ENCODE measurements around the gene FBXO22. TPM values are rescaled to one million over a fixed set of nuclear protein-coding genes. Genes with fewer than 3 reads are reported as not detected.
"Not testable (repeated sequence)": the region's sequence is repeated elsewhere in the genome, so short reads cannot be mapped to it uniquely, and the experiment has no call there.

FBXO22 gene
- total and polyA plus RNA-seq, 3 donors from 2014 or later = 16.8 to 25.7 (median 23.2) TPM

DNA sequence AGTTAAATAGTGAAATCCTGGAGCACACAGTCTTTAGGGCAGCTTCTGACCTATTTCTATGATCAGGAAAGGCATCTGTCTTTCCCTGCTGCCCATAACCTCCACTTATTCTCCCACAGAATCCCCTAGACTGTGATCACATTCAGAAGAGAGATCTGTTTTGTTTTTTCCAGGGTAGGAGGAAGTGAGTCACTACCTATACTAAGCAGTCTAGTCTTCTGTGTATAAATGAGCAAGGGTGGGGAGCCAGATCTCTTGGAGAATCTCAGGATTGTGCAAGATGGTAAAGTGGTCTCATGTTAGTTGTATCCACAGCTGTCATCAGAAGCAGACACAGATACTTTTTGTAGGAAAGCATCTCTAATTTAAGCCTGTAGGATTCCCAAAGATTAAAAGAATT, 11.8 kb upstream of the FBXO22 start:
- Histone ChIP-seq H3K27me3 (no peaks in the 10 kb centered on the region), H3K27ac (no peak overlapping the region), H3K36me3 (ENCODE audit: low read depth, missing control alignments) (no peaks in the 10 kb centered on the region), H3K4me1 (no peaks in the 10 kb centered on the region), H3K9me3 (no peaks in the 10 kb centered on the region), H3K4me3 (no peak overlapping the region)
- DNase-seq = no peak
- TF ChIP-seq POLR2A (IDR thresholded peaks at IDR 0.05) = no peak
- TF ChIP-seq CTCF (IDR thresholded peaks at IDR 0.05) = no peak
- intact Hi-C loops (cut with DNase I; ENCODE audit: low total_unique reads) = no loop called here

DNA sequence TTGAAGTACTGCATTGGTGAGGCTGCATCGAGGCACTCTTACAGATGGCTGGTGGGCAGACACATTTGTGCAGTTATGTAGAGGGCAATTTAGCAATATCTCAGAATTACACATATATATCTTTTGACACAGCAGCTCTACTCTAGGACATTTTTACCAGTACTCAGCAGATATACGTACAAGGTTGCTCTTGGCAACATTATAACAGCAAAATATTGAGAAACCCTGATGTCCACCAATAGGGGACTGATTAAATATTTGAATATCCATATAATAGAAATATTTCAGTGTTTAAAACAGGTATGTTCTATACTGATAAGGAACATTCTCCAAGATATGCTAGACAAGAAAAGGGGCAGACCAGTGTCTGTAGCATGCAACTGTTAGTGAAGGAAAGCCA, 7.9 kb upstream of the FBXO22 start:
- DNase-seq = no peak
- H3K4me3 ChIP-seq = no peak overlapping the region
- no peaks in the 10 kb centered on the region for H3K36me3 ChIP-seq (ENCODE audit: low read depth, missing control alignments)
- H3K27ac ChIP-seq = no peak overlapping the region
- TF ChIP-seq POLR2A (IDR thresholded peaks at IDR 0.05) (no peak), CTCF (IDR thresholded peaks at IDR 0.05) (no peak)
- no peaks in the 10 kb centered on the region for H3K27me3 ChIP-seq
- intact Hi-C loops (cut with DNase I; ENCODE audit: low total_unique reads) = no loop called here
- no peaks in the 10 kb centered on the region for H3K4me1 ChIP-seq
- H3K9me3 ChIP-seq = no peaks in the 10 kb centered on the region
- WGBS, 2 donors = 80 to 86% methylated on average over 2 of the region's 2 CpGs

DNA sequence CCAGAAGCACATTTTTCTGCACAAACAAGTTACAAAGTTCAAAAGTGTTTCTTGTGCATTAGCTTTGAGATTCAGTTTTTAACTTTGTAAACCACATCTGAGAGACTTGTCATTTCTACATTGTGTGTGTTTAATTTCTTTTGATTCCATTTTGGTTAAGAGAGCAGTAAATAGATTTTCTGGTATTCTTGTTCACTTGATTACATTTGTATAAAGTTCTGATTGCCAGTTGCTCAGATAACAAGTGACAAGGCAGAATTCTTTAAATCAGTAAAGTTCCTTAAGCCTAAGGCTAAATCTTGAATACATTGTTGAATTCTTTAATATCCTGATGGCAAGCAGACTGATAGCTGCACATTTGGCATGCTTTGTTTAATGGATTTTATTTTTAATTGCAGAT, 3.1 kb upstream of the FBXO22 start:
- H3K9me3 ChIP-seq = no peaks in the 10 kb centered on the region
- no peak overlapping the region for H3K27ac ChIP-seq
- H3K36me3 ChIP-seq (ENCODE audit: low read depth, missing control alignments) = no peaks in the 10 kb centered on the region
- DNase-seq = no peak
- no peak overlapping the region for H3K4me3 ChIP-seq
- H3K27me3 ChIP-seq = no peaks in the 10 kb centered on the region
- intact Hi-C loops (cut with DNase I; ENCODE audit: low total_unique reads) = no loop called here
- H3K4me1 ChIP-seq = no peaks in the 10 kb centered on the region
- TF ChIP-seq POLR2A (IDR thresholded peaks at IDR 0.05) (no peak), CTCF (IDR thresholded peaks at IDR 0.05) (no peak)

GRCh38 chr15:75902129-75902557, 1.5 kb upstream of the FBXO22 start:
- TF ChIP-seq POLR2A (IDR thresholded peaks at IDR 0.05) = no peak
- no peak for TF ChIP-seq CTCF (IDR thresholded peaks at IDR 0.05)
- Histone ChIP-seq H3K27ac (no peak overlapping the region), H3K27me3 (no peaks in the 10 kb centered on the region), H3K9me3 (no peaks in the 10 kb centered on the region), H3K36me3 (ENCODE audit: low read depth, missing control alignments) (no peaks in the 10 kb centered on the region), H3K4me1 (no peaks in the 10 kb centered on the region), H3K4me3 (no peak overlapping the region)
- DNase-seq = no peak
- 52 to 57% methylated on average over 8 of the region's 8 CpGs for WGBS, 2 donors
- intact Hi-C loops (cut with DNase I; ENCODE audit: low total_unique reads) = no loop called here

GRCh38 chr15:75905231-75905630, 1.6 kb downstream of the FBXO22 start:
- Histone ChIP-seq H3K9me3 (no peaks in the 10 kb centered on the region), H3K36me3 (ENCODE audit: low read depth, missing control alignments) (no peaks in the 10 kb centered on the region), H3K27ac (no peak overlapping the region), H3K27me3 (no peaks in the 10 kb centered on the region), H3K4me3 (peak overlapping the region in 1 of 2 donors; percentile 92), H3K4me1 (no peaks in the 10 kb centered on the region)
- intact Hi-C loops (cut with DNase I; ENCODE audit: low total_unique reads) = no loop called here
- TF ChIP-seq POLR2A (IDR thresholded peaks at IDR 0.05) = no peak
- no peak for TF ChIP-seq CTCF (IDR thresholded peaks at IDR 0.05)
- 59 to 74% methylated on average over 5 of the region's 5 CpGs for WGBS, 2 donors
- DNase-seq = no peak

DNA sequence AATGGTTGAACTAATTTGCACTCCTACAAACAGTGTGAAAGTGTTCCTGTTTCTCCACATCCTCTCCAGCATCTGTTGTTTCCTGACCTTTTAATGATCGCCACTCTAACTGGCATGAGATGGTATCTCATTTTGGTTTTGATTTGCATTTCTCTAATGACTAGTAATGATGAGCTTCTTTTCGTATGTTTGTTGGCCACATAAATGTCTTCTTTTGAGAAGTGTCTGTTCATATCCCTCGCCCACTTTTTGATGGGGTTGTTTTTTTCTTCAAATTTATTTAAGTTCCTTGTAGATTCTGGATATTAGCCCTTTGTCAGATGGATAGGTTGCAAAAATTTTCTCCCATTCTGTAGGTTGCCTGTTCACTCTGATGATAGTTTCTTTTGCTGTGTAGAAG, 6.7 kb downstream of the FBXO22 start:
- H3K36me3 ChIP-seq (ENCODE audit: low read depth, missing control alignments); H3K9me3 ChIP-seq; H3K4me3 ChIP-seq; intact Hi-C loops (cut with DNase I; ENCODE audit: low total_unique reads); H3K27me3 ChIP-seq; DNase-seq; H3K27ac ChIP-seq; H3K4me1 ChIP-seq: not testable (repeated sequence)
- WGBS, 2 donors = 93 to 94% methylated on average over 3 of the region's 3 CpGs
